ENCODE data around the gene MRTFA.

The MRTFA gene

DNA sequence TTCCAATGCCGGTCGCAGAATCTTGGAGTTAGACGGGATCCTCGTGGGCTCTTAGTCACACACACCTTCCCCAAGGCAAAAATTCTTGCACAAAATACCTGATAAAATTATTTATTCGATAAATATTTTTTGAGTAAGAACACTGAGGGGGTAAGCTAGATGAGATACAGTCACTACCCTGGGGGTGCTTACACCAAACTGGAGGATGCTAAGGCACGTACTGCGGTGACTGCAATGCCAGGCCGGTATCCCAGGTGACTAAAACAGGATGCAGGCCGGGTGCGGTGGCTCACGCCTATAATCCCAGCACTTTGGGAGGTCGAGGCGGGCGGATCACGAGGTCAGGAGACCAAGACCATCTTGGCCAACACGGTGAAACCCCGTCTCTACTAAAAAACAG is 1.7 kb upstream of the MRTFA start:
- TF ChIP-seq, protein P1, sequence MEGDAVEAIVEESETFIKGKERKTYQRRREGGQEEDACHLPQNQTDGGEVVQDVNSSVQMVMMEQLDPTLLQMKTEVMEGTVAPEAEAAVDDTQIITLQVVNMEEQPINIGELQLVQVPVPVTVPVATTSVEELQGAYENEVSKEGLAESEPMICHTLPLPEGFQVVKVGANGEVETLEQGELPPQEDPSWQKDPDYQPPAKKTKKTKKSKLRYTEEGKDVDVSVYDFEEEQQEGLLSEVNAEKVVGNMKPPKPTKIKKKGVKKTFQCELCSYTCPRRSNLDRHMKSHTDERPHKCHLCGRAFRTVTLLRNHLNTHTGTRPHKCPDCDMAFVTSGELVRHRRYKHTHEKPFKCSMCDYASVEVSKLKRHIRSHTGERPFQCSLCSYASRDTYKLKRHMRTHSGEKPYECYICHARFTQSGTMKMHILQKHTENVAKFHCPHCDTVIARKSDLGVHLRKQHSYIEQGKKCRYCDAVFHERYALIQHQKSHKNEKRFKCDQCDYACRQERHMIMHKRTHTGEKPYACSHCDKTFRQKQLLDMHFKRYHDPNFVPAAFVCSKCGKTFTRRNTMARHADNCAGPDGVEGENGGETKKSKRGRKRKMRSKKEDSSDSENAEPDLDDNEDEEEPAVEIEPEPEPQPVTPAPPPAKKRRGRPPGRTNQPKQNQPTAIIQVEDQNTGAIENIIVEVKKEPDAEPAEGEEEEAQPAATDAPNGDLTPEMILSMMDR (IDR thresholded peaks at IDR 0.05), result no peak
- Histone ChIP-seq H3K4me1 (peaks cover 0 to 23% (median 12%) of the 10 kb centered on the region in 4 donors), H3K9me3 (no peaks in the 10 kb centered on the region), H3K27ac (no peak overlapping the region), H3K27me3 (no peaks in the 10 kb centered on the region), H3K4me3 (peak overlapping the region in 1 of 2 donors; percentile 83), H3K36me3 (no peaks in the 10 kb centered on the region)
- intact Hi-C loops (cut with DNase I; ENCODE audit: low total_unique reads), result loop anchor here (10.0 kb wide), 2 partner anchors 113 to 593 kb away; no protein-coding TSS in a partner anchor
- DNase-seq, result peak in 1 of 2 donors; percentile 67

DNA sequence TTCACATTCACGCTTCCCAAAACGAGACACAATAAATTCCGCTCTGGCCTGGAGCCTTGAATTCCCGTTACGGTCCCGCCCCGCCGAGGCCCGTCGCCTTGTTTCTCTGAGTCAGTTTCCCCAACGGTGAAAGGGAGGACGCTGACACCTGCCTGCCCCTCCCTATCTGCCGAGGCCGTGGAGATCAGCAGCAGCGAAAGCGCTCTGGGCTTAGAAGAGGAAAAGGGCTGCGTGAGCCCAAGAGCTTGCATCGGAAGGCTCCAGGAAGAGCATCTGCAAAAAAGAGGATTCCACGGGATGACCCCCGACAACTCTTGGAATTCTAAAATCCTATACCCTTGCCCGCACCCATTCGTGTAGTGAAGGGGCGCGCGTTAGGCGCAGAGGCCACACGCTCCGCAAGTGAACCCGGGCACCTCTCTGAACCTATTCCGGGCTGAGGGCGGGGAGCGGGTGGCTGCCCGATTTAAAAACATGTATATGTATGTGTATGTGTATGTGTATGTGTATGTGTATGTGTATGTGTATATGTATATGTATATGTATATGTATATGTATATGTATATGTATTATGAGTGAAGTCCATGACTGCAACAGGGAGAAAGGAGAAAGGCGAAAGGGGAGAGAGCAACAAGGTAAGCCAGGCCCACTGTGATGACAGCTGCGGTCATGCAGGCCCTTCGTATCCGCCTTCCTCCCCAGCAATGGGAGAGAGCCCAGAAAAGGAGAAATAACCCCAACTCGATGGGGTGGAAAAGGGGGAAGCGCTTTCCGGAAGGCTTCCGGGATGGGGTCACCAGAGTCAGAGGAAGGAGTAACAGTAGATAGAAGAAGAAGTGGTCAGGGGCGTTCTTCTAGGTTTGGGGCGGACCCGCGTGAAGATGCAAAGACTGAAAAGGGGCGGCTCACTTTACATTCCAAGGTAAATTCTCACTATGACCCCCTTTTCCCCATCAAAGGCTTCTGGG is 948 bp upstream of the MRTFA start:
- intact Hi-C loops (cut with DNase I; ENCODE audit: low total_unique reads), result loop anchor here (10.0 kb wide), 2 partner anchors 113 to 593 kb away; no protein-coding TSS in a partner anchor

DNA sequence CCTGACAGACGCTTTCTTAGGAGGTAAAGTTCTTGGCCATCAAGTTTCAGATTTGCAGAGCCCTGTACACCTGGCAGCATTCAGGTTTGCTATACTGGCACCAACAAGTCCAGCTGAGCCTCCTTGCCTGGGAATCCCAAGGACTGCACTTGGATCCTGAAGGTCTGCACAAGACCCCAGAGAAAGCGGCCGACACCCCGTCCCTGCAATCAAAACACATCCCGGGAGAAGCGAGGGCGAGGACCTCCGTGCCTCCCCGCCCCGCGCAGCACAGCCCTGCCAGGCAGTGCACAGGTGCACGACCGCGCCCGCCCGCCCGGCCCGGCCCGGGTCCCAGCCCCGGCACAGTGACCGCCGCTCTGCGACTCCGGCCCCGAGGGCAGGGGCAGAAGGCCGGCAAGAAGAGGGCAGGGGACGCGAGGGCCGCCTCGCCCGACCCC is 559 bp downstream of the MRTFA start:
- H3K36me3 ChIP-seq, result no peaks in the 10 kb centered on the region
- TF ChIP-seq, protein P1 (IDR thresholded peaks at IDR 0.05), result no peak
- DNase-seq, result no peak
- H3K4me1 ChIP-seq, result peaks cover 0 to 39% (median 16%) of the 10 kb centered on the region in 4 donors
- H3K9me3 ChIP-seq, result no peaks in the 10 kb centered on the region
- no peaks in the 10 kb centered on the region for H3K27me3 ChIP-seq
- H3K4me3 ChIP-seq, result peak overlapping the region; percentile 65 to 83
- intact Hi-C loops (cut with DNase I; ENCODE audit: low total_unique reads), result loop anchor here (10.0 kb wide), 2 partner anchors 111 to 591 kb away; no protein-coding TSS in a partner anchor
- H3K27ac ChIP-seq, result peak overlapping the region; percentile 83 to 89

More for the DNA sequence above, 948 bp upstream of the MRTFA start:
- Histone ChIP-seq H3K27ac (peak overlapping the region; percentile 80 to 83), H3K4me1 (peaks cover 0 to 31% (median 16%) of the 10 kb centered on the region in 4 donors), H3K4me3 (peak overlapping the region; percentile 65 to 83), H3K36me3 (no peaks in the 10 kb centered on the region), H3K27me3 (no peaks in the 10 kb centered on the region), H3K9me3 (no peaks in the 10 kb centered on the region)
- TF ChIP-seq, protein P1 (IDR thresholded peaks at IDR 0.05), result no peak
- peak; percentile 68 to 75 for DNase-seq

DNA sequence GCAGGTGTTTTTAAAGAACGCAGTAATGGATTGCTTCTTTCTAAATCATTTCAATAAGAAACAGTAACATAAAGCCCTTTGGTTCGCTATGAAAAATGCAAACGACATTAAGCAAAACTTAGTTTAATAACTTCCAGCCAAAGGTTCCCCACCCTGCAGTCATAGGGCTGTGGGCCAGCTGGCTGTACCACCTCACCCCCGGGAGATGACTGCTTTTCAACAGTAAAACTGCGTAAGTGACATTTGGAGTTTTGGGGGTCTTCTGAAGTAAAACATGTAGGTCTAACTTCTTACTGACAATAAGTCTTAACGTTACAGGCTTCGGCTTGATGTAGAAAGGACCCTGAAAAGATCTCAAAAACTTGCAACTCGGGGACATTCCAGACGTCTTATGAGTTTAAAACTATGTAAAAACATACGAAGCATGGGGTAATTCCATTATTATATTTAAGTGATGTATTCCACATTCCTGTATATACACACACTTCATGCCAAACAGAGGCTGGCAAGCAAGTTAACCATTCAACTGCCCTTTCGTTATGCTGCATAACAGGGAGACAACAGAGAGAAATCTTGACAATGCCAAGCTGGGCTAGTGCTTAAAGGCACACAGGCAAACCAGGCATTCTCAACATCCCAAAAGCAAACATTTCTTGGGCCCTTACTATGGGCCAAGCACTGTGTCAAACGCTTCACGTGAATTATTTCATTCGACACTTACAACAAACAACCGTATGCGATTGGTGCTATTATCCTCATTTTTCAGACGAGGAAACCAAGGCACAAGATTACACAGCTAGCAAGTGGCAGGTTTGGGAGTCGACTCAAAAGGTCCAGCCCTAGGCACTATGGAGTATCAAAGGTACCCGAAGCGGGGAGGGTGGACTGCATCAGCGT is 1.2 kb downstream of the MRTFA start:
- H3K27ac ChIP-seq, result peak overlapping the region; percentile 83 to 89

More for the DNA sequence above, 1.2 kb downstream of the MRTFA start:
- TF ChIP-seq, protein P1 (IDR thresholded peaks at IDR 0.05), result no peak
- no peaks in the 10 kb centered on the region for H3K36me3 ChIP-seq
- H3K4me1 ChIP-seq, result peaks cover 0 to 39% (median 16%) of the 10 kb centered on the region in 4 donors
- H3K9me3 ChIP-seq, result no peaks in the 10 kb centered on the region
- intact Hi-C loops (cut with DNase I; ENCODE audit: low total_unique reads), result loop anchor here (10.0 kb wide), 2 partner anchors 110 to 590 kb away; no protein-coding TSS in a partner anchor
- peak; percentile 65 to 71 for DNase-seq
- no peaks in the 10 kb centered on the region for H3K27me3 ChIP-seq
- peak overlapping the region; percentile 65 to 83 for H3K4me3 ChIP-seq

All from tibial artery (tissue), 4 donors.